ENCODE measurements around the gene KLHDC10. TPM values are rescaled to one million over a fixed set of nuclear protein-coding genes. Genes with fewer than 3 reads are reported as not detected.

The KLHDC10 gene
- polyA plus RNA-seq, 1 donor (not counting 4 experiments of a cell fraction or from before 2014, with no cell fraction given): 22.7 TPM

DNA sequence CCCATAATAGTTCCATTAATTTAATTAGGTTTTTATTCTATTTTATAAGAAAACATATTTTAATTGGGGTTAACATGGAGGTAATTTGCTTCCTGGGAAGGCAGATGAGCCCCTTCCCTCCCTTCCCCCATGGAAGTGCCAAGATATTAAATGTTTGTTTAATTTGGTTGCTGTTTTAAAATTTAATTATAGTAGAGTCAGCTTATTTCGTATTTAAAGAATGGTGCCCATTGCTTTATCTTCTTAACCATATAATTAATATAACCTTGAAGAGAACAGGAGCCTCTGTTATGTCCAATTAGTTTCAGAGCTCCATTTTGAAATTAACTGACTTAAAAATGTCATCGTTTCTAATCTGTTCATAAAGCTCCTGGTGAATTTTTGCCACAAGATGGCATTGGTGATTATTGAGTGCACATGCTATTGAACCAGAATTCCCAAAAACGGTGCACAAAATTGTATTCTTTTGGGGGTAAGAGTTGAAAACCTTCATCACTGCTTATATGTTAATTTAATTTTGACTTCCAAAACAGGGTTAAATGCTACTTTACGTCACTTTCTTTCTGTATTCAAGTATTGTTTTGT, 26.0 kb downstream of the KLHDC10 start:
- FAIRE-seq: no peak
- H3K9ac ChIP-seq (ENCODE audit: control insufficient read depth, extremely low read depth, insufficient read depth, low read length): no peak overlapping the region
- H3K9me3 ChIP-seq (ENCODE audit: control insufficient read depth, low read depth, low read length): no peaks in the 10 kb centered on the region
- dilution Hi-C loops (cut with MboI; ENCODE audit: extremely low pct_ligation_motif_present, low sequenced_read_pairs): no loop called here
- H3K4me1 ChIP-seq (ENCODE audit: control insufficient read depth, extremely low read depth, insufficient read depth, low read length): no peaks in the 10 kb centered on the region
- no peak overlapping the region for H3K4me2 ChIP-seq (ENCODE audit: control insufficient read depth, extremely low read depth, insufficient read depth, low read depth, low read length)
- no peak overlapping the region for H3K27ac ChIP-seq (ENCODE audit: control insufficient read depth, insufficient read depth, low read length)
- no peaks in the 10 kb centered on the region for H4K20me1 ChIP-seq (ENCODE audit: control insufficient read depth, extremely low read depth, insufficient read depth, low read length)
- no peak for DNase-seq (ENCODE audit: low read depth, low spot score)
- no peak for TF ChIP-seq EZH2 (IDR thresholded peaks at IDR 0.05; ENCODE audit: low read length)
- no peak for TF ChIP-seq CTCF (optimal IDR thresholded peaks at IDR 0.05 in 1 of 3, IDR thresholded peaks at IDR 0.05 in 1 of 3, conservative IDR thresholded peaks at IDR 0.05 in 1 of 3; ENCODE audit: extremely low read depth in 1 of 3, insufficient read depth in 2 of 3, low read length in 3 of 3)
- no peaks in the 10 kb centered on the region for H3K36me3 ChIP-seq (ENCODE audit: control insufficient read depth in 2 of 2, extremely low read depth in 1 of 2, insufficient read depth in 2 of 2, low read length in 2 of 2)
- no peak overlapping the region for H3K4me3 ChIP-seq (ENCODE audit: control insufficient read depth in 2 of 3, extremely low read depth in 1 of 3, insufficient read depth in 2 of 3, low read depth in 1 of 3, low read length in 3 of 3)
- H3K27me3 ChIP-seq (ENCODE audit: control insufficient read depth, extremely low read depth, insufficient read depth, low read length): no peaks in the 10 kb centered on the region
- no peak overlapping the region for H2AFZ ChIP-seq (ENCODE audit: control insufficient read depth, low read length)
- peaks cover 5% of the 10 kb centered on the region for H3K79me2 ChIP-seq (ENCODE audit: control insufficient read depth, insufficient read depth, low read length)
- no peaks in the 10 kb centered on the region for H3K9me1 ChIP-seq (ENCODE audit: control insufficient read depth, extremely low read depth, insufficient read depth, low read length)

- FAIRE-seq: no peak
- dilution Hi-C loops (cut with MboI; ENCODE audit: extremely low pct_ligation_motif_present, low sequenced_read_pairs): no loop called here
- no peak for TF ChIP-seq CTCF (optimal IDR thresholded peaks at IDR 0.05 in 1 of 3, IDR thresholded peaks at IDR 0.05 in 1 of 3, conservative IDR thresholded peaks at IDR 0.05 in 1 of 3; ENCODE audit: extremely low read depth in 1 of 3, insufficient read depth in 2 of 3, low read length in 3 of 3)
- TF ChIP-seq EZH2 (IDR thresholded peaks at IDR 0.05; ENCODE audit: low read length): no peak
These were observed 29.0 kb downstream of the KLHDC10 start for GRCh38 chr7:130099331-130099730.

More at GRCh38 chr7:130099331-130099730, 29.0 kb downstream of the KLHDC10 start:
- H2AFZ ChIP-seq (ENCODE audit: control insufficient read depth, low read length): no peak overlapping the region
- H3K27me3 ChIP-seq (ENCODE audit: control insufficient read depth, extremely low read depth, insufficient read depth, low read length): no peaks in the 10 kb centered on the region
- DNase-seq (ENCODE audit: low read depth, low spot score): no peak
- no peak overlapping the region for H3K4me3 ChIP-seq (ENCODE audit: control insufficient read depth in 2 of 3, extremely low read depth in 1 of 3, insufficient read depth in 2 of 3, low read depth in 1 of 3, low read length in 3 of 3)
- no peak overlapping the region for H3K27ac ChIP-seq (ENCODE audit: control insufficient read depth, insufficient read depth, low read length)
- no peaks in the 10 kb centered on the region for H3K9me3 ChIP-seq (ENCODE audit: control insufficient read depth, low read depth, low read length)
- H3K9me1 ChIP-seq (ENCODE audit: control insufficient read depth, extremely low read depth, insufficient read depth, low read length): no peaks in the 10 kb centered on the region
- no peaks in the 10 kb centered on the region for H3K79me2 ChIP-seq (ENCODE audit: control insufficient read depth, insufficient read depth, low read length)
- H3K36me3 ChIP-seq (ENCODE audit: control insufficient read depth in 2 of 2, extremely low read depth in 1 of 2, insufficient read depth in 2 of 2, low read length in 2 of 2): no peaks in the 10 kb centered on the region
- H4K20me1 ChIP-seq (ENCODE audit: control insufficient read depth, extremely low read depth, insufficient read depth, low read length): no peaks in the 10 kb centered on the region
- H3K9ac ChIP-seq (ENCODE audit: control insufficient read depth, extremely low read depth, insufficient read depth, low read length): no peak overlapping the region
- H3K4me1 ChIP-seq (ENCODE audit: control insufficient read depth, extremely low read depth, insufficient read depth, low read length): no peaks in the 10 kb centered on the region
- no peak overlapping the region for H3K4me2 ChIP-seq (ENCODE audit: control insufficient read depth, extremely low read depth, insufficient read depth, low read depth, low read length)
